ENCODE measurements around the gene CYP4F22.

CYP4F22 gene

DNA sequence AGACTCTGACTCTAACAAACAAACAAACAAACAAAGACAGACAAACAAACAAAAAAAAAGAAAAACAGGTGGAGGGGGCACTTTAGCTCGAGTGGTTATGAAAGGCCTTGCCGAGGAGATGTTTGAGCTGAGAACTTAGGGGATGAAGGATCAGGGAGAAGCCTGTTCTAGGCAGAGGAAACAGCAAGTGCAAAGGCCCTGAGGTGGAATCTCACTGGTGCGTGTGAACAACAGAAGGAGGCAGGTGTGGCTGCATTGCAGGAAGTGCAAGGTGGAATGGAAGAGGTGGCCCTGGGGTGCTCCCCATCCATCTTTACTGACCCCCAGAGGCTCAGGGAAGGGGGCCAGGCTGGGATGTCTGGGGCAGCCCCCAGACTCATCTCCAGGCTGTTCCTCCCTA, 41.9 kb downstream of the CYP4F22 start:
- Histone ChIP-seq H3K36me3 (ENCODE audit: control insufficient read depth, insufficient read depth, low read length) (no peaks in the 10 kb centered on the region), H3K27me3 (ENCODE audit: control insufficient read depth, insufficient read depth, low read length) (peaks cover 5% of the 10 kb centered on the region), H3K4me1 (ENCODE audit: control insufficient read depth, insufficient read depth, low read length) (no peaks in the 10 kb centered on the region), H3K4me3 (ENCODE audit: low read length) (no peak overlapping the region), H3K9ac (ENCODE audit: low read length) (no peak overlapping the region), H3K27ac (ENCODE audit: low read depth, low read length) (no peak overlapping the region)

DNA sequence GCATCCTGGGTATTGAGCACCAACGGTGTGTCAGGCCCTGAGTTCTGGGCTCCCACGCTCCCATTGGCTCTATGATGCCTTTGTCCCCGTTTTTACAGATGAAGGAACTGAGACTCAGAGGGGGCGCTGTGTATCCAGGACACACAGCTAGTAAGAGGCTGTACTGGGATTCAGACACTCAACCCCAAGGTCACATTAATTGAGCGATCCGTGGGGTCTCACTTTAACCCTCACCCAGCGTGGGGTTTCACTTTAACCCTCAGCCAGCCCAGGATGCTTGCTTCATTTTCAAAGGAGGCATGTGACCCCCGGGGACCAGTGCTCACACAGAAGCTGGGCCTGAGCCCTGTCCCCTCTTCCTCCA, 42.6 kb downstream of the CYP4F22 start:
- peaks cover 5% of the 10 kb centered on the region for H3K27me3 ChIP-seq (ENCODE audit: control insufficient read depth, insufficient read depth, low read length)
- H3K9ac ChIP-seq (ENCODE audit: low read length): no peak overlapping the region

DNA sequence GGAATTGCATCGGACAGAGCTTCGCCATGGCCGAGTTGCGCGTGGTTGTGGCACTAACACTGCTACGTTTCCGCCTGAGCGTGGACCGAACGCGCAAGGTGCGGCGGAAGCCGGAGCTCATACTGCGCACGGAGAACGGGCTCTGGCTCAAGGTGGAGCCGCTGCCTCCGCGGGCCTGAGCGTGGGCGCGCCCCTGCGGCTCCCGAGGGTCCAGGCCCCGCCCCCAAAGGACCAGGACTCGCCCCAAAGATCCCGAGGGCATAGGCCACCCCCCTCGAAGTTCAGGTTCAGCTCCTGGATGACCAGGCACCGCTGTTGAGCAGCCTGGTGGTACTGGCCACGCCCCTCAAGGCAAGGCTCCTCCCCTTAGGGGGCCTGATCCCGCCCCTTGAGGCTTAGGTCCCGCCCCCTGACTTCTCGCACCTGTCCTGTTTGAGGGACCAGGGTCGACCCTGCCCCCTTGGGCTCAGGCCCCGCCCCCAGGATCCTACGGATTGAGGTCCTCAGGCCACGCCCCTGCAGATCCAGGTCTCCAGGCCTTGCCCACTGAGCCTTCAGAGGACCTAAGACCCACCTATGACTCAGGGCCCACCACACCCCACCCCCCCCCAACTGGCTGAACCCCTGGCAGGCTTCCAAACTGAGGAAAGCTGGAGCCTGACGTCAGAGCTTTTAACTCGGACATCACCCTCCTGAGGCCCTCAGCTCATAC, 43.1 kb downstream of the CYP4F22 start:
- Histone ChIP-seq H3K27me3 (ENCODE audit: control insufficient read depth, insufficient read depth, low read length) (peaks cover 5% of the 10 kb centered on the region), H3K27ac (ENCODE audit: low read depth, low read length) (no peak overlapping the region), H3K36me3 (ENCODE audit: control insufficient read depth, insufficient read depth, low read length) (no peaks in the 10 kb centered on the region), H3K4me1 (ENCODE audit: control insufficient read depth, insufficient read depth, low read length) (peaks cover 3% of the 10 kb centered on the region), H3K9ac (ENCODE audit: low read length) (no peak overlapping the region), H3K4me3 (ENCODE audit: low read length) (peak overlapping the region; percentile 62)

More for the DNA sequence above, 42.6 kb downstream of the CYP4F22 start:
- Histone ChIP-seq H3K4me3 (ENCODE audit: low read length) (peak overlapping the region; percentile 62), H3K27ac (ENCODE audit: low read depth, low read length) (no peak overlapping the region), H3K36me3 (ENCODE audit: control insufficient read depth, insufficient read depth, low read length) (no peaks in the 10 kb centered on the region), H3K4me1 (ENCODE audit: control insufficient read depth, insufficient read depth, low read length) (peaks cover under 1% of the 10 kb centered on the region)

DNA sequence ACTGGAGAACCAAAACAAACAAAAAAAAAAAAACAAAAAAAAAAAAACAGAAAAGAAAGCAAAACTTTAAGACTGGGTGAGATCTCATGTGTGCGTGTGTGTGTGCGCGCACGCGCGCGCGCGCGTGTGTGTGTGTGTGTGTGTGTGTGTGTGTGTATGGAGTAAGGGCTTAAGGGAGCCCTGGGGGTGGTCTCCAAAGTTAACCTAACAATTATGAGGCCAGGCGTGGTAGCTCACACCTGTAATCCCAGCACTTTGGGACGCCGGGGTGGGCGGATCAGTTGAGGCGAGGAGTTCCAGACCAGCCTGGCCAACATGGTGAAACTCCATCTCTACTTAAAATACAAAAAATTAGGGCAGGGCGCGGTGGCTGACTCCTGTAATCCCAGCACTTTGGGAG, 46.7 kb downstream of the CYP4F22 start:
- peaks cover 3% of the 10 kb centered on the region for H3K4me1 ChIP-seq (ENCODE audit: control insufficient read depth, insufficient read depth, low read length)
- H3K4me3 ChIP-seq (ENCODE audit: low read length): no peak overlapping the region
- no peak overlapping the region for H3K9ac ChIP-seq (ENCODE audit: low read length)
- H3K27ac ChIP-seq (ENCODE audit: low read depth, low read length): no peak overlapping the region
- H3K36me3 ChIP-seq (ENCODE audit: control insufficient read depth, insufficient read depth, low read length): no peaks in the 10 kb centered on the region
- H3K27me3 ChIP-seq (ENCODE audit: control insufficient read depth, insufficient read depth, low read length): peaks cover 7% of the 10 kb centered on the region

DNA sequence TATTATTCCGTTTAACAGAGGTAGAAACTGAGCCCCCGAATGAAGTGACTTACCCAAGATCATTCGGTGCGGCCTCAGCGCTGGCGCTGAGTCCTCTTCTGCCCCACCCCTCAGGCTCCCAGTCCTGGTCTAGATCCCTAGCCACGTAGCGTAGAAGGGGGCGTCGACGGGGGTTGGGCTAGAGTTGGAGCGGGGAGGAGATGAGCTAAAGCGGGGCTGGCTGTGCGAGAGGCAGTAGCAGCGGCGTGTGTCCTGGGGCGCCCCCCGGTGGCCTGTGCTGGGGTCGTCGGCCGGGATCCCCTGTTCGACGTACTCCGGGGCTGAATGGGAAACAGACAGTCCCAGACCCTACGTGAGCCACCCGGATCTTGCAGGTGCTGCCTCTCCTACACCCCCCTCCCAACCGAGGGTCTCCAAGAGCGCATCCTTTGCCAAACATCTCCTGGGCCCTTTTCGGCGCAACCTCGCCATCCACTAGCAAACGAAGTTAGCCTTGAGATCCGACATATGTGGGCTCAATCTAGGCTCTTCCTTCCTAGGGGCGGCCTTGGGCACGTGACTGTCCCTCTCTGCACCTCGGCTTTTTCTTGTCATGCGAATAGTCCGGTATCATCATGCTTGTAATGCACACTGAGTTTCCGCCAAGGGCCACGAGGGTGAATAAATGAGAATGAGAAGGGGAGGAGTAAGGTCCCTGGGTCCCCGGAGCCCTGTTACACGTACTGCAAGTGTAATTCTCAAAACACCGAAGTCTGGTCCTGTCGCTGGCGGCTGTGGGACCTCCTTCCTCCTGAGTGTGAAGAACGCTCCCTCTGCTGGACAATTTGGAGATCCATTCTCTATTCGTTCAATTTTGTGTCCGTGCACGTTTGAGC, 47.7 kb downstream of the CYP4F22 start:
- Histone ChIP-seq H3K9ac (ENCODE audit: low read length) (no peak overlapping the region), H3K27ac (ENCODE audit: low read depth, low read length) (no peak overlapping the region), H3K4me1 (ENCODE audit: control insufficient read depth, insufficient read depth, low read length) (peaks cover 3% of the 10 kb centered on the region), H3K27me3 (ENCODE audit: control insufficient read depth, insufficient read depth, low read length) (peaks cover 10% of the 10 kb centered on the region), H3K36me3 (ENCODE audit: control insufficient read depth, insufficient read depth, low read length) (no peaks in the 10 kb centered on the region), H3K4me3 (ENCODE audit: low read length) (peak overlapping the region; percentile 60)

DNA sequence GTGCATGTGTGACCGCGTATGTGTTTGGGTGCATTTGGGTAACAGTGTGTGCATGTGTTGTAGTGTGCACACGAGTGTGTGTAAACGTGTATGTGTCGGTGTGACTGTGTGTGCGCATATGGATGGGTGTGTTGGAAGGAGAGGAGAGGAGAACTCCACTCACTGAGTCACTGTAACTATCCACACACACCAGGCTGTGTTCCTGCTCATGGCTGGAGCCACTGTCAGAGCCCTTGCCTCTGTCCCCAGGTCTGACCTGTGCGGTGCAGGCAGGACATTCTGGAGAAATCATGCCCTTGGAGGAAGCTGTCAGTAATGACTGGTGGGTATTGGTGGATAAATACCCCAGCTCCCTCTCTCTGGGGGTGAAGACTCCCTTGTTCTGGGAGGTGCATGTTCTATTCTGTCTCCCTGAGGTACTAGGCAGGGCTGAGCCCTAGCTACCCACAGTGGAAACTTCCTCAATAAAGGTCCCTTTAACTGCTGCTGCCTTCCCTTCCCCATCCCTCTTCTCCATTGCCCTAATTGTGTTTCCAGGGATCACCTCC, 48.4 kb downstream of the CYP4F22 start:
- no peak overlapping the region for H3K9ac ChIP-seq (ENCODE audit: low read length)
- H3K4me3 ChIP-seq (ENCODE audit: low read length): no peak overlapping the region
- H3K4me1 ChIP-seq (ENCODE audit: control insufficient read depth, insufficient read depth, low read length): peaks cover 3% of the 10 kb centered on the region
- no peaks in the 10 kb centered on the region for H3K36me3 ChIP-seq (ENCODE audit: control insufficient read depth, insufficient read depth, low read length)
- no peak overlapping the region for H3K27ac ChIP-seq (ENCODE audit: low read depth, low read length)
- peaks cover 6% of the 10 kb centered on the region for H3K27me3 ChIP-seq (ENCODE audit: control insufficient read depth, insufficient read depth, low read length)

DNA sequence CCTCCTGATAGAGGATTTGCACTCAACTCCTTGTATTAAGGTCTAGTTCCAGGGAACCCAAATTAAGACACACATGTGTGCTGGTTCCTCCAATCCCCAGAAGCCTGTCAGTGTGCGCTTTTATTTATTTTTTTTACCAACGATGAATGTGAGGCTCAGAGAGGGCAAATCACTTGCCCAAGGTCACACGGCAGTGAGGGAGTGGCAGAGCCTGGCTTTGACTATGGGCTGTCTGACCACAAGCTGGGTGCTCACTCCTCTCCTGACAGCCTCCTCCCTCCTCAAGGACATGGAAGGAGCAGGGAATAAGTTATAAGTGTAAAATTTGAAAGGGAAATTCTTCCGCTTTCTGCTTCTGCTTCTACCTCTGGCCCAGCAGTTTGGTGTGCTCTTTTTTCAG, 48.9 kb downstream of the CYP4F22 start:
- H3K36me3 ChIP-seq (ENCODE audit: control insufficient read depth, insufficient read depth, low read length): no peaks in the 10 kb centered on the region
- no peak overlapping the region for H3K9ac ChIP-seq (ENCODE audit: low read length)
- peaks cover 3% of the 10 kb centered on the region for H3K4me1 ChIP-seq (ENCODE audit: control insufficient read depth, insufficient read depth, low read length)
- peaks cover 6% of the 10 kb centered on the region for H3K27me3 ChIP-seq (ENCODE audit: control insufficient read depth, insufficient read depth, low read length)
- no peak overlapping the region for H3K4me3 ChIP-seq (ENCODE audit: low read length)
- H3K27ac ChIP-seq (ENCODE audit: low read depth, low read length): no peak overlapping the region

DNA sequence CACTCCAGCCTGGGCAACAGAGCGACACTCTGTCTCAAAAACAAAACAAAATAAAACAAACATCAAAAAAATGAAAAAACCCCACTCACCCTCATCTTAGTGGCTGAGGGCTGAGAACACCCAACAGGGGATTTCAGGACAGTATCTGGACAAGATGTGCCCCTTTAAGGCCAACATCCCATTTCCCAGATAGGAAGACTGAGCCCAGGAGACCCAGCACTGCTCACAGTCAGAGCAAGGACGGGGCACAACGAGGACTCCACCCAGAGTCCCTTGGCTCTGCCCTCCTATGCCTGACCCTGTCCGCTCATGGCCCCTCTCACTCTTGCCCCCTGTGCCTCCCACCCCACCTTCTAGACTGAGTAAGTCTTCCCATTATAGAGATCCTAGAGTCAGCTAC, 53.8 kb downstream of the CYP4F22 start:
- H3K27me3 ChIP-seq (ENCODE audit: control insufficient read depth, insufficient read depth, low read length): peaks cover 3% of the 10 kb centered on the region
- H3K36me3 ChIP-seq (ENCODE audit: control insufficient read depth, insufficient read depth, low read length): no peaks in the 10 kb centered on the region
- H3K9ac ChIP-seq (ENCODE audit: low read length): no peak overlapping the region
- no peak overlapping the region for H3K4me3 ChIP-seq (ENCODE audit: low read length)
- H3K27ac ChIP-seq (ENCODE audit: low read depth, low read length): no peak overlapping the region
- H3K4me1 ChIP-seq (ENCODE audit: control insufficient read depth, insufficient read depth, low read length): no peaks in the 10 kb centered on the region

DNA sequence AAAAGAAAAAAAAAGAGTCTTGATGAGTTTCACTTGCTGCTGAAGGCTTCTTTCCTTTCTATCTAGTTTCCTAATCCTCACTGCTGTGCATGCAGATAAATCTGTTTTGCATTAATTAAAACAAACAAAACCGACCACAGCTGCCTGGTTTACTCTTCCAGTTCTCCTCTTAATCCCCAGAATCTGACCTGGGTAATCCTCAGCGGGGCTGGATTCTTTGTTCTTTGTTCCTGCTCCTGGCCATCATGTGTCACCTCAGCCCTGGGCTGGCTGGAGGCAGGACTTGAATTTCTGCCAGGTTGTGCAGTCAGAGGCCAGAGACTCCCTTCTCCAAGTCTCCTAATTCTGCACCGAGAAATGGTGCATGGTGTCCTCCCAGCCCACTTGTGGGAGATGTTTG, 54.5 kb downstream of the CYP4F22 start:
- Histone ChIP-seq H3K4me1 (ENCODE audit: control insufficient read depth, insufficient read depth, low read length) (no peaks in the 10 kb centered on the region), H3K27me3 (ENCODE audit: control insufficient read depth, insufficient read depth, low read length) (peaks cover 3% of the 10 kb centered on the region), H3K27ac (ENCODE audit: low read depth, low read length) (no peak overlapping the region), H3K4me3 (ENCODE audit: low read length) (no peak overlapping the region), H3K9ac (ENCODE audit: low read length) (no peak overlapping the region), H3K36me3 (ENCODE audit: control insufficient read depth, insufficient read depth, low read length) (no peaks in the 10 kb centered on the region)

DNA sequence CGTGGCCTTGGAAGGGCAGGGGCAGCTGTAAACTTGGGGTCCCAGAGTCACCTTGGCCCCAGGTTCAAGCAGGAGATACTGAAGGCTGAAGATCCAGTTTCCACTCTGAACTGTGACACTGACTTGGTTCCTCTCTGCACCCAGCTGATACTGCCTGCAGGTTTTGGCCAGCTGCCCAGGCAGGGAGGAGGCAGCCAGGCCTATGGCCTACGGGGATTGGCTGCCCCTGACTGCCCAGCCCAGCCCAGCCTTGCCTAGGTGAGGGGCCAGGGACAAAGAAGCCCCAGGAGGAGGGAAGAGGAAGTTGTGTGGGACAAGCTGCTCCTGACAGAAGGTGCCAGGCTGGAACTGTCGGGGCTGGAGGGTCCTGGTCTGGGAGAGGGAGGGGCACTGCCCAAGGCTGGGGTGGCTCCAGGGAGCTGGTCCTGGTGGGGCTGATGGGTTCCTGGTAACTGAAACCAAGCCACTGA, 55.0 kb downstream of the CYP4F22 start:
- no peaks in the 10 kb centered on the region for H3K4me1 ChIP-seq (ENCODE audit: control insufficient read depth, insufficient read depth, low read length)
- no peaks in the 10 kb centered on the region for H3K36me3 ChIP-seq (ENCODE audit: control insufficient read depth, insufficient read depth, low read length)
- no peak overlapping the region for H3K27ac ChIP-seq (ENCODE audit: low read depth, low read length)
- H3K27me3 ChIP-seq (ENCODE audit: control insufficient read depth, insufficient read depth, low read length): peaks cover 3% of the 10 kb centered on the region
- no peak overlapping the region for H3K9ac ChIP-seq (ENCODE audit: low read length)
- no peak overlapping the region for H3K4me3 ChIP-seq (ENCODE audit: low read length)

DNA sequence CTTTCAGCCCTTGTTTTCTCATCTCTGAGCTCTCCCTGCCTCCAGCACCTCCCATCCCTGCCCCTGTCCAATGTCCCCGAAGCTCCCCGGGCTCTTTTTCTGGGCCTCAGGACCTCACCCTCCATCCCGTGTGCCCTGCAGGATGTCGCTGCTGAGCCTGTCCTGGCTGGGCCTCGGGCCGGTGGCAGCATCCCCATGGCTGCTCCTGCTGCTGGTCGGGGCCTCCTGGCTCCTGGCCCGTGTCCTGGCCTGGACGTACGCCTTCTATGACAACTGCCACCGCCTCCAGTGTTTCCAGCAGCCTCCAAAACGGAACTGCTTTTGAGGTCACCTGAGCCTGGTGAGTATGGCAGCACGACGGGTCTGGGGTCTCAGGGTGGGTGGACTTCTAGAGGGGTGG, 55.6 kb downstream of the CYP4F22 start:
- Histone ChIP-seq H3K27ac (ENCODE audit: low read depth, low read length) (no peak overlapping the region), H3K27me3 (ENCODE audit: control insufficient read depth, insufficient read depth, low read length) (peaks cover 3% of the 10 kb centered on the region)

DNA sequence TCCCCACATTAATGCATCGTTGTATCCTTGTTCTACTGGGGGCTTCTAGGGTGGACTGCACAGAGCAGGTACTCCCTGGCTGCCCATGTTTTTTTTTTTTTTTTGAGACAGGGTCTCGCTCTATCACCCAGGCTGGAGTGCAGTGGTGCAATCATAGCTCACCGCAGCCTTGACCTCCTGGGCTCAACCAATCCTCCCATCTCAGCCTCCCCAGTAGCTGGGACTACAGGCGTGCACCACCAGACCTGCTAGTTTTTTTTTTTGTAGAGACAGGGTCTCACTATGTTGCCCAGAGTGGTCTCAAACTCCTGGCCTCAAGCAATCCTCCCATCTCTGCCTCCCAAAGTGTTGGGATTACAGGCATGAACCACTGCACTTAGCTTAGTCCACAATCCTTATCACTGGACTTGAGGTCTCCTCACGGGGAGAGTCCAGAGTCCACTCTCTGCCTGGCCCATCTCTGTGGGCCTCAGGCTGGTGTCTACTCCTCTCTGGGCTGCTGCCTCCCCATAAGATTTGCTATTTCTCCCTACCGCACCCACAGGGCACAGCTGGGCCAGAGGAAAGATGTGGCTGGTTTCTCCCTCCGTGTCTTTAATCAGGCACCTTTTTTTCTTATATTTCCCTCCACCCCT, 56.3 kb downstream of the CYP4F22 start:
- Histone ChIP-seq H3K36me3 (ENCODE audit: control insufficient read depth, insufficient read depth, low read length) (no peaks in the 10 kb centered on the region), H3K4me1 (ENCODE audit: control insufficient read depth, insufficient read depth, low read length) (no peaks in the 10 kb centered on the region), H3K4me3 (ENCODE audit: low read length) (no peak overlapping the region), H3K27ac (ENCODE audit: low read depth, low read length) (no peak overlapping the region), H3K27me3 (ENCODE audit: control insufficient read depth, insufficient read depth, low read length) (peaks cover 3% of the 10 kb centered on the region), H3K9ac (ENCODE audit: low read length) (no peak overlapping the region)

More for the DNA sequence above, 55.6 kb downstream of the CYP4F22 start:
- H3K36me3 ChIP-seq (ENCODE audit: control insufficient read depth, insufficient read depth, low read length): no peaks in the 10 kb centered on the region
- H3K4me1 ChIP-seq (ENCODE audit: control insufficient read depth, insufficient read depth, low read length): no peaks in the 10 kb centered on the region
- no peak overlapping the region for H3K9ac ChIP-seq (ENCODE audit: low read length)
- no peak overlapping the region for H3K4me3 ChIP-seq (ENCODE audit: low read length)

Data from rectal smooth muscle tissue (tissue), 1 donor.